Measurements from ENCODE around the gene RUNX1. TPM values are rescaled to one million over a fixed set of nuclear protein-coding genes. Genes with fewer than 3 reads are reported as not detected.

The RUNX1 gene
- total and polyA plus RNA-seq, 2 donors (not counting 3 experiments of a cell fraction or from before 2014, with no cell fraction given): 4.6 to 17.9 TPM

DNA sequence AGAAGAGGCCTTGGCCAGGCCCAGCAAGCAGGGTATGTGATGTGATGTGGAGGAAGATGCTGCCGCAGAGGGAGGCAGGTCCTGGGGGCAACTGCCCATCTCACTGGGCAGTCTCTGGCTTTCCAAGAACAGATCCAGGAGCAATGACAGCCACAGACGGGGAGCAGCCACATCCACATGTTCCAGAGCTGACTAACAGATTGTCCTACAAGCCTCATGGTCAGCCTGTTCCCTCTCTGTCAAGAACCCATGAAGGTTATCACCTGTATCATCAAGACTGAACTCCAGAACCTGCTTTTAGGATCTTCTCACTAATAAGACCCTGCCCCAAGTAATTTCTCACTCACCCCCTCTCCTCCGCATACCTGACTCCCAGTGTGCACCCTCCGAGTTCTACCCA is 187.8 kb downstream of the RUNX1 start:
- intact Hi-C loops (cut with micrococcal nuclease): no loop called here

More for the DNA sequence above, 187.8 kb downstream of the RUNX1 start:
- FAIRE-seq (no peak), DNase-seq (ENCODE audit: low read depth, low spot score) (no peak)
- no peaks in the 10 kb centered on the region for H3K27me3 ChIP-seq (ENCODE audit: control insufficient read depth in 2 of 2, insufficient read depth in 2 of 2, low read length in 2 of 2)
- ChIA-PET CTCF (no interaction called here), POLR2A (no interaction called here)
- no peak overlapping the region for H3K4me3 ChIP-seq (replicated peaks in 1 of 3; ENCODE audit: insufficient read depth in 1 of 3, low read depth in 1 of 3, low read length in 3 of 3)
- peaks cover 56% of the 10 kb centered on the region for H3K79me2 ChIP-seq (ENCODE audit: control insufficient read depth, insufficient read depth, low read length)
- dilution Hi-C loops (cut with MboI; ENCODE audit: extremely low pct_ligation_motif_present, low sequenced_read_pairs): no loop called here
- H2AFZ ChIP-seq (ENCODE audit: low read depth, low read length): no peak overlapping the region
- H4K20me1 ChIP-seq (replicated peaks; ENCODE audit: control insufficient read depth, extremely low read depth, insufficient read depth, low read length): no peaks in the 10 kb centered on the region
- BruUV-seq (replicated peaks): no TSS peak
- H3K4me1 ChIP-seq (ENCODE audit: control insufficient read depth, extremely low read depth, insufficient read depth, low read length): no peaks in the 10 kb centered on the region
- no peak overlapping the region for H3K9ac ChIP-seq (replicated peaks; ENCODE audit: extremely low read depth, insufficient read depth, low read length)
- no peak overlapping the region for H3K4me2 ChIP-seq (ENCODE audit: insufficient read depth, low read length)
- peaks cover 2 to 17% of the 10 kb centered on the region in 2 experiments for H3K36me3 ChIP-seq (ENCODE audit: control insufficient read depth in 2 of 2, extremely low read depth in 1 of 2, insufficient read depth in 2 of 2, low read length in 2 of 2)
- no peaks in the 10 kb centered on the region for H3K9me3 ChIP-seq (replicated peaks; ENCODE audit: control insufficient read depth, insufficient read depth, low read length)
- H3K9me1 ChIP-seq (replicated peaks; ENCODE audit: control insufficient read depth, extremely low read depth, insufficient read depth, low read length): no peaks in the 10 kb centered on the region
- TF ChIP-seq, protein P1, sequence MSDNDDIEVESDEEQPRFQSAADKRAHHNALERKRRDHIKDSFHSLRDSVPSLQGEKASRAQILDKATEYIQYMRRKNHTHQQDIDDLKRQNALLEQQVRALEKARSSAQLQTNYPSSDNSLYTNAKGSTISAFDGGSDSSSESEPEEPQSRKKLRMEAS (IDR thresholded peaks at IDR 0.05; ENCODE audit: insufficient read depth, insufficient read length): no peak
- TF ChIP-seq FOS (IDR thresholded peaks at IDR 0.05; ENCODE audit: borderline replicate concordance, insufficient read depth, low read length): no peak
- no peak for TF ChIP-seq POLR2A (IDR thresholded peaks at IDR 0.05; ENCODE audit: low read depth, low read length)
- TF ChIP-seq GATA2 (IDR thresholded peaks at IDR 0.05; ENCODE audit: insufficient read depth, insufficient read length, low read depth, low read length): no peak
- TF ChIP-seq MYC (IDR thresholded peaks at IDR 0.05; ENCODE audit: low read depth, low read length): no peak
- TF ChIP-seq JUN (IDR thresholded peaks at IDR 0.05; ENCODE audit: borderline replicate concordance, insufficient read depth, insufficient read length, low read depth): no peak
- TF ChIP-seq, protein P2, sequence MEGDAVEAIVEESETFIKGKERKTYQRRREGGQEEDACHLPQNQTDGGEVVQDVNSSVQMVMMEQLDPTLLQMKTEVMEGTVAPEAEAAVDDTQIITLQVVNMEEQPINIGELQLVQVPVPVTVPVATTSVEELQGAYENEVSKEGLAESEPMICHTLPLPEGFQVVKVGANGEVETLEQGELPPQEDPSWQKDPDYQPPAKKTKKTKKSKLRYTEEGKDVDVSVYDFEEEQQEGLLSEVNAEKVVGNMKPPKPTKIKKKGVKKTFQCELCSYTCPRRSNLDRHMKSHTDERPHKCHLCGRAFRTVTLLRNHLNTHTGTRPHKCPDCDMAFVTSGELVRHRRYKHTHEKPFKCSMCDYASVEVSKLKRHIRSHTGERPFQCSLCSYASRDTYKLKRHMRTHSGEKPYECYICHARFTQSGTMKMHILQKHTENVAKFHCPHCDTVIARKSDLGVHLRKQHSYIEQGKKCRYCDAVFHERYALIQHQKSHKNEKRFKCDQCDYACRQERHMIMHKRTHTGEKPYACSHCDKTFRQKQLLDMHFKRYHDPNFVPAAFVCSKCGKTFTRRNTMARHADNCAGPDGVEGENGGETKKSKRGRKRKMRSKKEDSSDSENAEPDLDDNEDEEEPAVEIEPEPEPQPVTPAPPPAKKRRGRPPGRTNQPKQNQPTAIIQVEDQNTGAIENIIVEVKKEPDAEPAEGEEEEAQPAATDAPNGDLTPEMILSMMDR (IDR thresholded peaks at IDR 0.05; ENCODE audit: extremely low read depth in 1 of 2, insufficient read depth in 1 of 2, low read depth in 1 of 2, low read length in 2 of 2): no peak
- no peak for TF ChIP-seq POLR2AphosphoS5 (IDR thresholded peaks at IDR 0.05; ENCODE audit: insufficient read depth, low read depth, low read length)
- TF ChIP-seq EZH2 (IDR thresholded peaks at IDR 0.05; ENCODE audit: borderline replicate concordance, low read depth, low read length, severe bottlenecking): no peak
- no peak overlapping the region for H3K27ac ChIP-seq (ENCODE audit: insufficient read depth, low read depth, low read length)

Data from endothelial cell of umbilical vein (primary cell).